A673 (cell line): ENCODE measurements around the gene FBXW5. TPM values are rescaled to one million over a fixed set of nuclear protein-coding genes. Genes with fewer than 3 reads are reported as not detected.
A peak's percentile ranks its signal among the peaks of the same experiment; 100 is the strongest.

Experiments used
- BruUV-seq: library from RNA; stranded (reverse); fragments of 400-500 nt; replicated peaks from 2 replicates; lab custom pipeline; 2021; lab: Mats Ljungman, UMichigan
- CTCF ChIA-PET: fragments of 300-600 bp; sonication (Branson Sonifier 250); formaldehyde crosslinking; loops from one replicate; lab custom pipeline; 2022; ENCODE audit warnings: antibody characterized with exemption; lab: Charles Lee
- POLR2A ChIA-PET: fragments of 300-600 bp; sonication (Branson Sonifier 250); formaldehyde crosslinking; loops from one replicate; lab custom pipeline; 2022; ENCODE audit warnings: antibody characterized with exemption; ENCODE audit not compliant: low non-redundant PET; lab: Charles Lee
- DNase-seq: peaks from one replicate; pipeline ENCODE4 v3.0.0-alpha.2; 2015; ENCODE audit warnings: low spot score
- H3K27ac ChIP-seq: fragments of 200-600 bp; sonication (generic); 2 replicates; pipeline ENCODE4 v1.5.1; 2016; ENCODE audit warnings: mixed run types, low read depth, mild to moderate bottlenecking, mixed read lengths, antibody characterized with exemption, low read length; ENCODE audit not compliant: poor library complexity, severe bottlenecking
- H3K27me3 ChIP-seq: fragments of 200-600 bp; sonication (generic); replicated peaks from 2 replicates; pipeline ENCODE4 v1.6.1; 2017; ENCODE audit warnings: mixed run types, low read depth, mild to moderate bottlenecking, mixed read lengths, antibody characterized with exemption, low read length; ENCODE audit not compliant: insufficient read depth, poor library complexity
- H3K36me3 ChIP-seq: fragments of 200-600 bp; sonication (generic); 2 replicates; pipeline ENCODE4 v1.6.1; 2016; ENCODE audit warnings: mixed run types, mild to moderate bottlenecking, mixed read lengths, antibody characterized with exemption, low read length; ENCODE audit not compliant: insufficient read depth, poor library complexity, severe bottlenecking
- H3K4me1 ChIP-seq: fragments of 200-600 bp; sonication (generic); 2 replicates; pipeline ENCODE4 v1.6.1; 2017; ENCODE audit warnings: mixed run types, mild to moderate bottlenecking, mixed read lengths, antibody characterized with exemption, low read length; ENCODE audit not compliant: insufficient read depth, poor library complexity, severe bottlenecking
- H3K4me3 ChIP-seq: fragments of 200-600 bp; sonication (generic); 2 replicates; pipeline ENCODE4 v1.5.1; 2016; ENCODE audit warnings: low read depth, mixed run types, mild to moderate bottlenecking, mixed read lengths, low read length; ENCODE audit not compliant: poor library complexity, severe bottlenecking
- H3K9me3 ChIP-seq: fragments of 200-600 bp; sonication (generic); 2 replicates; pipeline ENCODE4 v1.6.1; 2016; ENCODE audit warnings: mixed run types, low read depth, mild to moderate bottlenecking, mixed read lengths, antibody characterized with exemption, low read length; ENCODE audit not compliant: poor library complexity, severe bottlenecking
- EZH2 ChIP-seq: fragments of 200-600 bp; sonication (generic); IDR thresholded peaks from 2 replicates; pipeline ENCODE4 v1.6.1; 2017; ENCODE audit warnings: borderline replicate concordance, low read depth, mild to moderate bottlenecking, mixed read lengths, antibody characterized with exemption, low read length; ENCODE audit not compliant: poor library complexity, severe bottlenecking
- intact Hi-C: fragments of 100-400 bp; cut with micrococcal nuclease; formaldehyde crosslinking; loops from one replicate; pipeline ENCODE4 v1.10.0; 2022; ENCODE audit not compliant: unreplicated experiment
- total RNA-seq: library from RNA; stranded (reverse); gene quantifications from 2 replicates; pipeline ENCODE4 v1.2.3, GENCODE V29; 2021
- TF ChIP-seq, protein P1 (sequence below): fragments of 300-800, 200-600 bp; sonication (generic); conservative IDR thresholded peaks from 2 replicates; pipeline ENCODE4 v1.5.1; 2017; ENCODE audit warnings: low read depth, mild to moderate bottlenecking, antibody characterized with exemption, low read length, moderate library complexity, mixed read lengths

FBXW5 gene
- total RNA-seq, 1 experiment from 2014 or later, result 81.8 TPM

GRCh38 chr9:136945333-136946227 lies 1.0 kb upstream of the FBXW5 start:
- no peaks in the 10 kb centered on the region for H3K4me1 ChIP-seq
- intact Hi-C loops, result no loop called here
- no peak overlapping the region for H3K27ac ChIP-seq
- CTCF ChIA-PET, result interaction anchor here (0.6 kb wide), 1 partner anchor 37 kb away, joined by 4 read pairs; no protein-coding TSS in a partner anchor
- TF ChIP-seq, protein P1, sequence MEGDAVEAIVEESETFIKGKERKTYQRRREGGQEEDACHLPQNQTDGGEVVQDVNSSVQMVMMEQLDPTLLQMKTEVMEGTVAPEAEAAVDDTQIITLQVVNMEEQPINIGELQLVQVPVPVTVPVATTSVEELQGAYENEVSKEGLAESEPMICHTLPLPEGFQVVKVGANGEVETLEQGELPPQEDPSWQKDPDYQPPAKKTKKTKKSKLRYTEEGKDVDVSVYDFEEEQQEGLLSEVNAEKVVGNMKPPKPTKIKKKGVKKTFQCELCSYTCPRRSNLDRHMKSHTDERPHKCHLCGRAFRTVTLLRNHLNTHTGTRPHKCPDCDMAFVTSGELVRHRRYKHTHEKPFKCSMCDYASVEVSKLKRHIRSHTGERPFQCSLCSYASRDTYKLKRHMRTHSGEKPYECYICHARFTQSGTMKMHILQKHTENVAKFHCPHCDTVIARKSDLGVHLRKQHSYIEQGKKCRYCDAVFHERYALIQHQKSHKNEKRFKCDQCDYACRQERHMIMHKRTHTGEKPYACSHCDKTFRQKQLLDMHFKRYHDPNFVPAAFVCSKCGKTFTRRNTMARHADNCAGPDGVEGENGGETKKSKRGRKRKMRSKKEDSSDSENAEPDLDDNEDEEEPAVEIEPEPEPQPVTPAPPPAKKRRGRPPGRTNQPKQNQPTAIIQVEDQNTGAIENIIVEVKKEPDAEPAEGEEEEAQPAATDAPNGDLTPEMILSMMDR, result no peak
- no peak for TF ChIP-seq EZH2
- BruUV-seq, result no TSS peak
- H3K4me3 ChIP-seq, result no peak overlapping the region
- POLR2A ChIA-PET, result no interaction called here
- no peaks in the 10 kb centered on the region for H3K9me3 ChIP-seq
- no peak for DNase-seq
- no peaks in the 10 kb centered on the region for H3K27me3 ChIP-seq
- H3K36me3 ChIP-seq, result peaks cover 23% of the 10 kb centered on the region

DNA sequence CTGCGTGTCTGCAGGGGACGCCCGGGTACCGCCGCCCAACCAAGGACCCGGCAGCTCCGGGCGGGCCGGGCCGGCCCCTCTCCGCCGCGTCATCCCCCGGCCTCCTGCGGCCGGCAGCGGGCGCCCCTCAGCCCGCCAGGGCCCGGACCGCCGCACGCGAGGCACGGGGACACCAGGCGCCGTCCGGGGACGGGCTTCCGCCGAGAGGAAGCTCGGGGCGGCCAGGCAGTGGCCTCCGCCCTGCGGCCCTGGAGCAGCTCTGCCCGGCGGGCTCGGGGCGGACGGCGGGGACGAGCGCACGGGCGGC lies 373 bp downstream of the FBXW5 start:
- H3K9me3 ChIP-seq, result no peaks in the 10 kb centered on the region
- BruUV-seq, result no TSS peak
- CTCF ChIA-PET, result no interaction called here
- H3K36me3 ChIP-seq, result peaks cover 33% of the 10 kb centered on the region
- TF ChIP-seq, protein P1, result no peak
- TF ChIP-seq EZH2, result no peak
- no peaks in the 10 kb centered on the region for H3K27me3 ChIP-seq
- intact Hi-C loops, result no loop called here
- H3K4me3 ChIP-seq, result peak overlapping the region; percentile 92
- H3K4me1 ChIP-seq, result no peaks in the 10 kb centered on the region
- H3K27ac ChIP-seq, result peak overlapping the region; percentile 90
- DNase-seq, result peak; percentile 52
- POLR2A ChIA-PET, result no interaction called here

DNA sequence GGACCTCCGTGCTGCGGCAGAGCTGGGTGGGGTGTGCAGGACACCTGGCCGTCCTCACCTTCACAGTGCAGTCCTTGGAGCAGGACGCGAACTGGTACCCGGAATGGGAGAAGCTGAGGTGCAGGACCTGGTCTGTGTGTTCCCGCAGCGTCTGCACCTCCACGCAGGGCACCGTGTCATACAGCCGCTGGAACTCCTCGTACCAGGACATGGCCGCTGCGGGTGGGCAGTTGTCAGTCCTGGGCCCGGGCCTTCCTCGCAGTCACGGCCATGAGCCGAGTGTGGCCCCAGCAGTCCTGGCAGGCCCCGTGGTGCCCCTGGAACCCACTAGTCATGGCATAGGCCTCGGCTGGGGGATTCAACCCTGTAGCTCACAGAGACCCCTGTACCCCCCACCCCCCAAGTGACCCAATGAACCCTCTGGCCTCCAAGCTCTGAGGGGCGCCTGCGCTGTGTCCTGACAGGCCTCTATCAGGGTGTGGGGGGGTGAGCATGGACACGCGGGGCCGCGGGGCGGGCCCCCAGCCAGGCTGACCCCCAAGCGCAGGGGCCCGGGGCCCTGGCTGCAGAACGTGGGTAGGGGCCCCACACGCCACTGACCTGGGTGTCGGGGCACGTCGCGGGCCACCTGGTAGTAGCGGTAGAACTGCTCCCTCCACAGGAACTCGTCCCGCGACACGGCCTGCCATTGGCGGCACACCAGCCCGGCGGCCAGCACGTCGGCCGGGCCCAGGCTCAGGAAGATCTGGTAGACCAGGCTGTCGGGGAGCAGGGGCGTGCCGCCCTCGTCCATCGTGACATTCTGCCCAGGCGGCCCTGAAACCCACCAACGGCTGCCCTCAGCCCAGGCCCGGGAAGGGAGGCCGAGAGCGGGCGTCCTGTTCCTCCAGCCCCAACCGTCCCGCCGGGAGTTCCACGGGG lies 987 bp downstream of the FBXW5 start:
- no TSS peak for BruUV-seq
- Histone ChIP-seq H3K36me3 (peaks cover 33% of the 10 kb centered on the region), H3K4me1 (no peaks in the 10 kb centered on the region), H3K27me3 (no peaks in the 10 kb centered on the region), H3K9me3 (no peaks in the 10 kb centered on the region), H3K27ac (peak overlapping the region; percentile 90), H3K4me3 (peak overlapping the region; percentile 92)
- ChIA-PET CTCF (no interaction called here), POLR2A (no interaction called here)
- TF ChIP-seq, protein P1, result no peak
- TF ChIP-seq EZH2, result no peak
- peak; percentile 46 for DNase-seq
- intact Hi-C loops, result no loop called here
